EH (cell line): Measurements from ENCODE around the gene NHLH2.

Experiments
- DNase-seq: peaks from one replicate; pipeline ENCODE4 v3.0.0-alpha.2; 2015; ENCODE audit warnings: low read depth

The NHLH2 gene

DNA sequence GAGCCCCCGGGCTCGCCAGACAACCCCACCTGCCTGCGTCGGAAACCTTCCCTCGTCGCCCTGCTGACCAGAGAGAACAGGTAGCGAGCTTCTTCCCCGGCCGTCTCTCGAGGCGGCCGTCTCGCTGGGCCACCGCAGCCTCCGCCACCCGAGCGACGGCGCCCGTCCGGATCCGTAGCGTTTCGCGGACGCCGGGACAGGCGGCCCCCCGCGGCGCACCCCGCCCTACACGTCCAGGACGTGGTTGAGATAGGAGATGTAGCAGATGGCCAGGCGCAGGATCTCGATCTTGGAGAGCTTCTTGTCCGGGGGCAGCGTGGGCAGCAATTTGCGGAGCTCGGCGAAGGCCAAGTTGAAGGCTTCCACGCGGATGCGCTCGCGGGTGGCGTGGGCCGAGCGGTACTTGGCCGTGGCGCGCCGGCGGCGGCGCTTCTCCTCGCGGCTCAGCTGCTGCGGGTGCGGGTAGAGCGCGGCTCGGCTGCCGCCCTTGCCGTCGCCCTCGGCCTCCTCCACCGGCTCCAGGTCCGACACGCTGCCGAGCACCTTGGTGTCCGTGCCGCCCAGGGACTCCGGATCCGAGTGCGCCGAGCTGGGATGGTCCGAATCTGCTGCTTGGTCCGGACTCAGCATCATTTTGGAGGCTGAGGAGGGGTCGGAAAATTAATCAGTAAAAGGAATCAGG, 3.0 kb downstream of the NHLH2 start:
- DNase-seq = no peak

DNA sequence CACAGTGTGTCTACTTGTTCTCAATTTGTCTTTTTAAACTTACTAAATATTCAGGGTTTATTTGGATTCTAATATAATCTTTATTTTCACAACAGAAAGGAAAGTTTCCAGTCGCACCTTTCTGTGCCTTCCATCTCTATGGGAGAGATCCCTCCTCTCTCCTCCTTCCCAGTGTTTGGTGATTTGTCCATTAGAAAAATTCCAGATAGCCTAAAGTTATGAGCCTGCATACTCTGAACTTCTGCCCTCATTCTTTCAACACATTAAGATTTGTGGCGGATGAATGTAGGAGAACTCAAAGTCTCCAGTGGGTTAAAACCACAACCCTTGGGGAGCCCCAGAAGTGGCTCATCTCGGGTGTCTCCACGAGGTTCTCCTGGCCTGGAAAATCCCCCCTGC, 3.6 kb downstream of the NHLH2 start:
- no peak for DNase-seq

DNA sequence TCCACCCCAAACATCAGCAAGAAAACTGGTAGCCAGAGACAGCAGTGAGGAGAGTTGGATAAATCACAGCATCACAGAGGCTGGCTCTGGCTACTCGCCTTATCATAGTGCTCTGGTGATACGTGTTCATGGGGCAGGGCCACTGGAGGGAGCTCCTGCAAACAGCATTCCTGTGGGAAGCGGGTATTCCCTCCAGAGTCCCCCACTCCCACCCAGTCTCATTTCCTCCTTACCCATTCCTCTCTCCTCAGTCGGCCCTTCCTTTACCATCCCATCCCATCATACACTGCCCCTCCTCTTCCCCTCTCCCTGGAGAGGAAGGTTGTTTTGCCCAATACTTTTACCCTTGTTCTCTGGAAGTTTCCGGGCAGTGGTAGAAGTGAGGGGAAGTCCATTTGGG, 7.1 kb downstream of the NHLH2 start:
- DNase-seq = no peak

DNA sequence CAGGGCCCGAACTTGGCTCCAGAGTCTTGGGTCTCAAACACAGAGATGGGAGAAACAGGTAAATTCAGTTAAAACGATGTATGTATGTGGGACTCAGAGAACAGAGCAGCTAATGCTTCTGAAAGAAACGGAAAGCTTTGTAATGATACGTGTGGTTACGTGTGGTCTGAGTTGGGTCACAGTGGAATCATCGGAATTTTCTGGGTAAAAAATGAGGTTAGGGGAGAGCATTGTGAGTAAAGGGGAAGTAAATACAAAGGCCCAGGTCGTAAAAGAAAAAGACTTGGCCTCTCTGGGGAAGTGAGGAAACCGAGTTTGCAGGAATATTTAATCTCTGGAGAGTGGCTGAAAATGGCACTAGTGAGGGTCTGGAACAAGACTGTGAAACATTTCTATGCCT, 8.3 kb downstream of the NHLH2 start:
- no peak for DNase-seq

DNA sequence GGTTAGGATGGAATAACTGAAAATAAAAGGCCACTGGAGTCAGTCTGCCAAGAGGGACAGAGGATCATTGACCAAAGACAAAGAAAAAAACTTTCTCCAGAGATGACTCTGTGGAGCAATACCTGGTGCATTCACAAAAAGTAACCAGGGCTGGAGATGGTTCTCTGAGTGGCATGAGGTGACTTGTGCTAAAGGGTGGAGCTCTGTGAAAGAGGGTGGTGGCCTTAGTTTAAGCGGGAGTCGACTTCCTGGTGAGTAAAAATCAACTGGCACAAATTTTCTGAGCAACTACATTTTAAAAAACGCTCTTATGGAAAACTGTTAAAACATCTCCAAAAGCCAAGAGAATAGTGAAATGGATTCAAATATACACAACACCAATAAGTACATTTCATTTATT, 10.0 kb downstream of the NHLH2 start:
- DNase-seq = no peak

DNA sequence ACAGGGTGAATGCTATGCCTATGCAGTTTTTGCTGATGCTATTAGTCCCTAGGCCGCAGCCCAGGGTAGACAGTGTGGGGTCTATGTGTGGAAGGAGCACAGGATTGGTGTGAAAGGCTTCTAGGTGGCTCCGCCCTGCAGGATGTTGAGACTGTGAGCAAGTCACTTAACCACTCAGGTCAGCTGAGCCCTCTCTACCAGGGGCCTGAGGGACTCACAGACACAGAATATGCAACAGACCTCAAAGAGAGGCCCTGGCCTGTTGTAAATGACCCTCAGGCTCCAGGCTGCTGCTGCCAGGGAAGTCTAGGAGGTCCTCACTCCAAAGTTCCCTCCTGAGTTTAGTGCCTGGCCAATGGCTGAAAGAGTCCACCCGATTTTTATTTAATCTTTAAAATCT, 11.0 kb downstream of the NHLH2 start:
- DNase-seq = no peak

DNA sequence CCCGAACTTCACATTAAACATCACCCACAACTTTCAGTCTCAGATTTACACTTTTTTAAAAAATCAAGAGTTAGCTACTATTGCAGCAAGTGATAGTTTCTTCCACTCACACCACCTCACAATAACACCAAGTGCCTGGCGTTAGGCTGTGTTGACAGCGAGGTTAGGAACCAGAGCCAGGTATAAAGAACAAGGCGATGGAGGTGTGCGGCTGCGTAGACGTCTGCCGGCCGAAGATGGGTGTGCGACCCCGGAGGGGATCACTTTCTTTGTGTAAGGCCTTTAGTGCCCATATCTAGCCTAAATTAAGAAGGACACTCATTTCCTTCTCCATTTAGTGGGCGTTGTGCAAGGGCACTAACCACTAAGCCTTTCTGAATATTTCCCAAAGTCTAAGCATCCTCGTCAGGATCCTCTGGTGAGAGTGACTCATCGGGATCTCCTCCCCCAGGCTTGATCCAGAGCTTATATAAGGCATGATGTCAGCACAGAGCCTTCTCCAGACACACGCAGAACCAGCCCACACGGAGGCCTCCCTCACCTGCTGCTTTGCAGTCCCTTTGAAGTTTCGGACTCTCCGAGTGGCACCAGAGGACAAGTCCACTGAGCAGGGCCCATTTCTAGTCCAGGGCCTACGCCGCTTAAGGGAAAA, 11.8 kb downstream of the NHLH2 start:
- DNase-seq = peak; percentile 89

DNA sequence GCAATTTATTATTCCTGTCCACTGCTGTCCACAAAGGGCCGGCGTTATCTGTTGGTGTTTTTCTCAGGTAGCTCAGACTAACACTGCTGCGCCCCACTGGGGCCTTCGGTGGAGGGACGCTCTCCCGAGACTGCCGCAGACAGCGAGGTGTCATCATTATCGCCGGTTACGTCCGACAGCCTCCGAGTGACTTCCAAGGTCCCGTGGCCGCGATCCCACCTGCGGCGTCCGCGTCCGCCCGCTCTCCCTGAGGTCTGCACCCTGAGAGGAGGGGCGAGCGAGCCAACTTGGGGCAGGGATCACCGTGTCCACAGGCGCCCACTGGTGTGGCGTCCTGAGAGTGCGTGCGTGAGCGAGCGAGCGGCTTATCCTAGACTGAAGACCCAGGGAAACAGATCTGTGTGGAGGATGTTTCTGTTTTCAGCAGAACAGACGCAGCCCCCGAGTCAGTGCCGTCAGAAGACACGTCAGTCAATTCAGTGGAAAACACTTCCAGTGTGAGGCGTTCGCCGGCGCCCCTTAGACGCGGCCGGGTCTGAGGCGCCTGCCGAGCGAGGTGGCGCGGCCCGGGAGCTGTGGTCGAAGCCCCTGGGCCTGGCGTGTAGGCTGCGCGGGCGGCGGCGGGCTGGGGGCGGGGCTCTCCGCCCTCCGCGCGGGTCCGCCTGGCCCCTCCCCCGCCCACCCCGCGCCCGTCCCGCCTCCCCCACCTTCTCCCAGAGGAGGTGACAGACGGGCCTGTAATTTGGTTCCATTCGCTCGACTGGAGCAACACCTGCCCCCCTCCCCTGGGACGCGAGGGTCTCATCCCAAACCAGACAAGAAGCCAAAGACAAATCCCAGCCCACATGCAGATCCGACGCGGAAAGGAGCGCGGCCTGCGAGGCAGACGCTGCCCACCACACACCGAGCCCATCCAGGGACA, 12.6 kb downstream of the NHLH2 start:
- DNase-seq = peak; percentile 9

DNA sequence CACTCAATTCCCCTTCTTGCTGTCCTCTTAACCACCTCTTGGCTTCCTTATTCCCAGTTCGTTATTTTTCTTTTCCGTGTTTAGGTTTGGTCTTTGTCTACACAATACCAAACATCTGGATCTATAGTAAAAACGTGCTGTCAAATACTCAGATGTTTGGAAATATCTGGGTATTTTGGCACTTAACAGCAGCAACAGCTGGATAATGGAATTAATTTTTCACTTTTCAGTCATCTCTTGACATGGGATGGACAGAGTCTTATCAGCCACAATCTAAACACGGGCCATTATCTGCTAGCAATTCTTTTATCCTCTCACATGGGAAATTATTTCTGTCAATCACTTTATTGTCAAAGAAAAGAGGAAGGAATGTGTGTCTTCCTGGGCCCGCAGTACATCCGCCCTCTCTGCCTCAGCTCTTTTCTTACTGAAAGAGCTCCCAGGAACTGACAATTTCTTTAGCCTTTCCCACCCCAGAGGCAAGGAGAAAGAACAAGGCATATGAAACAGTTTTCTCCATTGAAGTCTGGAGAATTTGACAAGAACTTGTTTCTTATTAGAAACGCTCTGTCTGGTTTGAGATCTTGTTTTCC, 13.4 kb downstream of the NHLH2 start:
- DNase-seq = no peak

DNA sequence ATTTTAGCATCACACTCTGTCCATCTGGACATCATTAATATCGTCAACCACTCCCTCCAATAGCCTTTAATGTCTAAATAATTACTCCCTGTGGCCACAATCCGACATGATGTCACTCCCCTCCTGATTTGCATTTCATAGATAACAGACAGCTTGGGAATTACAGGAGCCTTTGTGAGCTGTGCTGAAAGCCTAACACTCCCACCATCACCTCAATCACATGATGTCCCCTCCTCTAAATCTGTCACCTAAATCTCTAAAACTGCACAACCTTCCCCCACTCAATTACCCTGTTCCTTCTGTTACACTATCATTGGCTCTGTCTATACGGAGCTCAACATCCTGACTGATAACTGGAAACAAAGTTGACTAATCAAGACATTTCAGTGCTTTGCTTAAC, 14.3 kb downstream of the NHLH2 start:
- no peak for DNase-seq

DNA sequence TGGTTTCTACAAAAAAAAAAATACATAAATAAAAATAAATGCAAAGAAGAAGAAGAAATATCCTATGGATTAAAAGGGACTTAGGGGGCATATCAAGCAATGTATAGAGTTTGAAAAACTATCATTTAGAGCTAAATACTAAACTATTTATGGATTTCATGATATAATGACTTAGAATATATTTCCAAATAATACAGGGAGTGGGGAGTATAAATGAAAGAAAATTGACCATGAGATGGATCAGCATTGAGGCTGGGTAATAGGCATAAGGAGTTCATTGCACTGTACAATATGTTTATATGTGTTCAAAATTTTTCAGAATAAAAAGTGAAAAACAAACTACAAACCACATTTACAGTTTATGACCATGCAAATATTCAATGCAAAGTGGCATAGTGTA, 18.8 kb downstream of the NHLH2 start:
- no peak for DNase-seq

DNA sequence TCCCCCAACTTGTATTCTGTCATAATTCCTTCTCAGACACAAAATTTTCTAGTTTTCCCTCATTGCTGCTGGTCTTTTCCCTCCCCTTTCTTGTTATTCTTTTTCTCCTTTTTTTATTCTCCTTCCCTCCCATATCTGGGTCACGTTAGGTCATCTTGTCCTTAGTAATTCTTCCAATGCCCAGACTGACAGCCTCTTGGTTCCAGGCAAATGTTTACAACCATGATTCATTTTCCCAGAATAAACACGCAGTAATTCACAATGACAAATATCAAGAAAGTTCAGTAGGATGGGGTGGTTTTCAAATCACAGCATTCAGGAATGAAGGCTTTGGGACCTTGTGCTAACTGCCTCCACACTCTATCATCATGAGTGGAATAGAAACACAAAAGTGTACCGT, 25.2 kb downstream of the NHLH2 start:
- DNase-seq = no peak

DNA sequence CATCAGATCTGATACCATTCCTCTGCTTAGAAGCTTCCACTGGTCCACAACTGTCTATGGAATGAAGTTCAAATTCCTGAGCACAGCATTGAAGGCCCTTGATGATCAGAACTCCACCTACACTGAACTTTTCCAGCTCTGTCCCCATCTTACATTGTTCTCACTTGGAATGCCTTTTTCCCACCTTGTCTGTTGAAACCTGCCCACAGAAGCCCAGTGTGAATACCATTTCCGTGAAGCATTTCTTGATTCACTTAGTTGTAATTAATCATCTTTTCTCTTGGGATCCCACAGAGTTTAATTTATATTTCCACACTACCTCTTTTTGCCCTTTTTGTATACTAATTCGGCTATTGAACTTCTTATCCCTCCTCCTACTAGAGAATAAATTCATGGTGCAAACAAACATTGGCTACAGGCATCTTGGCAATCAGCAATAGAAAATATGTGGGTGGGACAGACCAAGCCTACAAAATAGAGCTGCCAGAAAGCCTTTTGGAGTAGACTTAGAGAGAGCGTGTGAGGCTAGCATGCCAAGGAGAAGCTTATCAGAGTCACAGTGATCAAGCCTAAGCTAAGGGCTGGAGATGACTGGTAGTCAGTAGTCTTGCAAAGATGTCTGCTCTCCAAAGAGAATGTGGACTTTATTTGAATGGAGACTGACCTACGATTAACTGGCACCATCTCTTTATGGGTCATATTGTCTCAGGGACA, 26.1 kb downstream of the NHLH2 start:
- DNase-seq = no peak

DNA sequence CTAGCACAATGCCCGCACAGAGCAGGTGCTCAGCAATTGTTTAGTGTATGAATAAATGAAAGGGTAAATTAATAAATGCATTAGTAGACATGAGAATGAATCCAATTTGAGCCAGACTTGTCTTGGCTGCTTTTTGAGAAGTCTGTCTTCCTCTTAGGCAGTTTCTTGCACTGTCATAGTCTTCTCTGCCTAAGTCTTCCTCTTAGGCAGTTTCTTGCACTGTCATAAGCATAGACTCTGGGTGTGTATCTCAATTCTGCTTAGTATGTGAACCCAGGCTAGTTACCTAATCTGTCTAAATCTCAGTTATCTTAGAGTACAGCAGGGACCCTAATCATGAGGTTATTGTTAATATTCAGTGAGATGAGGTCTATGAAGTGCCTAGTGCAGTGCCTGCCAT, 27.2 kb downstream of the NHLH2 start:
- no peak for DNase-seq

DNA sequence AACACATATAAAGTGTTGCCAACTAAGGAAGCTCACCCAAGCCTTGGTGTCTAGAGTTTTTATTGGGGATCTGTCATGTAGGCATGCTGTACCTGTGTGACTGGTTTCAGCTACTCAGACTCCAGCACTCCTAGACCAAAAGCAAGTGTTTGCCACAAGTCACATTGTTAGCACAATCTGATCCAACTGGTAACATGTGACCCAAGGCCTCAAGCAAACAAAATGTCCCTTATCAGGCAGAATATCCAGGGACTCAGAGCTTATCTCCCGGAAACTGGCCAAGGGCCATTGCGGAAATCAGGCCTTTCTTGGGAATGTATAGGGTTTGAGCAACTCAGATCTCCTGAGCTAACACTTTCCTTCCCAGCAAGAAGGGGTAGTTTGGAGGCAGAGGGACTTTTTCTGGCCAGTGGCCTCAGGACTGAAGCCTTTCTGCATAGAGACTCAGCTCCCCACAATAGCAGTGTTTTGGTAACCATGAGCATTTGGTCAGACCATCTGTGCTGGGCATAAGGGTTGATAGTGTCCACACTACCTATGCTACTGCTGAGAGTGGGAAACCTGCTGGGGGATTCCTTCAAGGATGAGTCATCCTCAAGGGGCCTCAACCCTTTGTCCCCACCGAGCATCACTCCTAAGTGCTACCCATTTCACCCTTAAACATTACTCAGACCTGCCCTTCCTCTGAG, 29.6 kb downstream of the NHLH2 start:
- DNase-seq = no peak

DNA sequence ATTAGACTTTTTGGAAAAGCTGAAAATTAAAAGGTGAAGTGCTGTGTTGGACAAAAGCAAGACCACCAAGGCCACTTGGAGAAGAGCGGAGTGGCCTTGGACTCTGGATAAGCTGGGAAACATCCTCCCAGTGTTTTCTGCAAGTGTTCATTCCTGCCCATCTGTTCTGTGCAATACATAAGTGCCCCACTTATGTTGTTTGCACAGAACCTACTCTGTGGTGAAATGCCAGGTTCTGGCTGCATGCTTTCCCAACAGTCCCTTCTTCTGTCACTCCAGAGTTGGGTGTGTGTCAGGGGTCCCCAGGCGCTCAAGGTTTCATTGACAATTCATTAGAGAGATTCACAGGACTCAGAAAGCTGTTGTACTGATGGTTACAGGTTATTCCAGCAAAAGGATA, 30.3 kb downstream of the NHLH2 start:
- DNase-seq = no peak

DNA sequence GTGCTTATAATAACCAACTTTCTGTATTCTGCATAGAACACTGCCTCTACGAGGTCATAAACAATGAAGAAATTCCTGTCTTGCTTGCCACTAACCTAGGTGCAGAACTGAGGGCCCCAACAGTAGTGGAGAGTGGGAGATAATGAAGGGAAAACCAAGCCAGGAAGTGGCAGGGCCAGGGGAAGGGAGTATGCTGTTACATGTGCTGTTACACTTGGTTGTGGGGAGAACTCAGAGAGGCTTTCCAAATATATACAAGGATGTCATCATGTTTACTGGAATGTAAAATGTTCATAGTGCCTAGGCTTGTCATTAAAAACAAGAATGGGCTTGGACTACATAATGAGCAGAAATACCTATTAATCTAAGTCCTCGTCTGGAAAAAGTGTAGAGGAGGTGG, 31.1 kb downstream of the NHLH2 start:
- no peak for DNase-seq

DNA sequence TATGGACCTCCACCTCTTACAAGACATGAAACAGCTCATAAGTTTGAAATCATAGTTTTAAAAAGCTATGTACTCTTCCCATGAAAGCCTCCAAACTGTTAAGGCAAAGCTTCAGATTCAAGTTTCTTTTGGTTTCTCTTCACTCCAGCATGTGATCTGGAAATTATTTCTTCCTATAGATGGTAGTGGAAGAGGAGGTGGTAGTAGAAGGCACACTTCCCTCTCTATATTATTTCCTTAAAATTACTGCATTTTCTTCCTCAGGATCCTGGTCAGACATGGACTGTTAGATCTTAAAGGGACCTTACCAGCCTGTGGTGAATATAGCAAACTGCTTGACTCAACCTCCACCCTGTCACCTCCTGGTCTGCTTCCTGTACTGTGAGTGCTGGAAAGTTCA, 31.9 kb downstream of the NHLH2 start:
- no peak for DNase-seq

DNA sequence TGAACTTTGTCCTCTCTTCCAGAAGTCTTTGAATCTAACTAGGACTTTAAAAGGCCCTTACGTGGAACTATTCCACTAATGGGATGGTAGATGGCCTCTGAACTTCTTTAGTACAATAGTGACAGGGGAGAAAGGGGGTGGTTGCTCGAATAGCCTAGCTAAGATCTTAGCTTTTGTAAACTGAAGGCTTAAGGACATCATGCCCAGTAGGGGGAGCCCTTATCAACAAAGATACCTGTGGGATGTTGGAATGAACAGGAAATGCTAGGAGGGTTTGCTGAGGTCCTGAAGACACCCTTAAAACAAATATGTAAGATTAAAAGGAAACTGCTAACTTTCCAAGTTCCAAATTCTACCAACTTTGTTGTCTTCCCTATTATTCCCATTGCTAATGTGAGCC, 33.2 kb downstream of the NHLH2 start:
- peak; percentile 76 for DNase-seq

DNA sequence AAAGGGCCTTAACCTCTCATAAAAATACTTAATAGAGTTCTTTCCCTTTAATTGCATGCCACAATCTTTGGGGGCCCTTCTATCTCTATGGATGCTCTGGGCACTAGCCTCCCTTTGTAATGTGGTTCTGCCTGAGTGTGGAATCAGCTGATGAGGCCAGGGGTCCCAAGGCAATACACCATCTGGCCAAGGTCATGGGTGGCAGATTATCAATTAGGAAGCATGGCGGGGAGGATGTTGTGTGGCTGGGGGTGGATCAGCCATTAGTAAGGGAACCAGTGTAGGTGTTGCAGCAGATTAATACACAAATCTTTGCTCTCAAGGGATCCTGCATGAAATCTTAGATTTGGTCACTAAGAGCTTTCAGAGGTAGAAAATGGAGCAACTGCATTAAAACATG, 35.3 kb downstream of the NHLH2 start:
- no peak for DNase-seq

DNA sequence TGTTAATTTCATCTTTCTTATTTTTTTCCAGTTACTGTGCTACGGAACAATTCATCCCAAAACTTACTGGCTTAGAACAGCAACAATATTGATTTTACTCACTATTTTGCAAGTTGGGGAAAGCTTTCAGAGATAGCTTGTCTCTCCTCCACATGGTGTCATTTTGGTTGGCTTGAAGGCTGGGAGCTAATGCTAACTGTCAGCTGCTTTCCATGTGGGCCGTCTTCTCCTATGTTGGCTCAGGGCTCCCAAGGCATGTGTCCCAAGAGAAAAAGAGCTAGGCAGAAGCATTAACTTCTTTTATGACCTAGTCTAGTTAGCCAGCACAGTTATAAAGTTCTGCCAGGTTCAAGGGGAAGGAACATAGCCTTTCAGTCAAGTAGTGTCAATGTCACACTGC, 38.5 kb downstream of the NHLH2 start:
- no peak for DNase-seq

DNA sequence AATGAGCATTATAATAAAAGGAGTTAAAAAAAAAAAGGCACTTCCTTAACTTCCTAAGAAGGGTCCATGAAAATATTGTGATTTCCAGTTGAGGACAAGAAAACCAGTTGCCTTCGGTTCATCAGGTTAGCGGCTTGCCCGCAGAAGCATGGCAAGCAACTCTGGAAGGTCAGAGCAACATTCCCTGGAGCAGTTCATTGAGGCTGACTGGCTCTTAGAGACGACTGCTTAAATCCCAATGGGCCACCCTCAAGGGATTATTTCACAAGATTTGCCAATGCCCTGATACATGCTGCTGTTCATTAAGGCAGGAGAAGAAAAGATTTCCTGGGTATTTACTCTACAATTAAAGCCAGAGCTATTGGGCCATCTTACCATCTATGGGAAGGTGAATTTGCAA, 43.4 kb downstream of the NHLH2 start:
- DNase-seq = no peak
